Gastroesophageal sphincter (tissue), 4 donors: ENCODE data around the gene ZNF845. TPM values are rescaled to one million over a fixed set of nuclear protein-coding genes. Genes with fewer than 3 reads are reported as not detected.
A peak's percentile ranks its signal among the peaks of the same experiment; 100 is the strongest.
"Not testable (repeated sequence)": the region's sequence is repeated elsewhere in the genome, so short reads cannot be mapped to it uniquely, and the experiment has no call there.

Experiments used
- ATAC-seq: fragments of 150-250 bp; one replicate; pipeline ENCODE4 v1.9.1; 2016; ENCODE audit warnings: mild to moderate bottlenecking, moderate library complexity
- H3K27ac ChIP-seq, 4 donors: fragments of 200-600 bp; sonication (generic) in 3 of 4; 1 replicate in 3 of 4; 2 replicates in 1 of 4; pipeline ENCODE4 v1.5.1; 2016 to 2019
- H3K27me3 ChIP-seq: fragments of 200-600 bp; sonication (generic); one replicate; pipeline ENCODE4 v1.5.1; 2019
- H3K36me3 ChIP-seq, 2 donors: fragments of 200-600 bp; sonication (generic); one replicate each; pipeline ENCODE4 v1.5.1; 2019; ENCODE audit warnings: control low read depth in 1 of 2
- H3K4me1 ChIP-seq, 3 donors: fragments of 200-600 bp; sonication (generic); 1 replicate in 2 of 3; 2 replicates in 1 of 3; pipeline ENCODE4 v1.5.1; 2016 to 2019; ENCODE audit warnings: control low read depth in 2 of 3
- H3K4me3 ChIP-seq, 2 donors: fragments of 200-600 bp; sonication (generic); one replicate each; pipeline ENCODE4 v1.5.1; 2019; ENCODE audit warnings: mild to moderate bottlenecking in 1 of 2, moderate library complexity in 1 of 2
- H3K9me3 ChIP-seq, 3 donors: fragments of 200-600 bp; sonication (generic); one replicate each; pipeline ENCODE4 v1.5.1; 2017 to 2019; ENCODE audit warnings: control low read depth in 2 of 3
- CTCF ChIP-seq, 4 experiments: fragments of 200-600 bp in 2 of 4; fragments of 450-650 bp in 2 of 4; sonication (generic) in 1 of 4; IDR thresholded peaks; one replicate each; pipeline ENCODE4 v1.5.1; 2017 to 2019; ENCODE audit warnings: antibody characterized with exemption in 4 of 4, mild to moderate bottlenecking in 2 of 4, moderate library complexity in 2 of 4
- EP300 ChIP-seq: sonication (generic); formaldehyde crosslinking; IDR thresholded peaks from one replicate; pipeline ENCODE4 v1.6.1; 2017; ENCODE audit warnings: antibody characterized with exemption, mild to moderate bottlenecking
- POLR2A ChIP-seq, 2 donors: fragments of 450-650 bp; IDR thresholded peaks; one replicate each; pipeline ENCODE4 v1.6.1; 2017; ENCODE audit warnings: antibody characterized with exemption in 2 of 2, mild to moderate bottlenecking in 2 of 2, moderate library complexity in 1 of 2
- POLR2AphosphoS5 ChIP-seq: sonication (generic); formaldehyde crosslinking; IDR thresholded peaks from one replicate; pipeline ENCODE4 v1.6.1; 2017; ENCODE audit warnings: antibody characterized with exemption
- WGBS, 2 donors: methylation state at CpG; one replicate each; pipeline ENCODE4 v1.1.5; 2018; ENCODE audit warnings: low coverage in 1 of 2; 5-methylcytosine and 5-hydroxymethylcytosine counted together
- total RNA-seq, 4 donors: library from RNA; depleted of rRNA; stranded (reverse); fragments of >200 nt; gene quantifications; one replicate each; pipeline ENCODE4 v1.1.0, GENCODE V29; 2016

Gene ZNF845
- total RNA-seq, 4 donors from 2014 or later, result 5.2 to 11.5 (median 8.6) TPM

GRCh38 chr19:53389978-53390377 is 56.4 kb downstream of the ZNF845 start:
- Histone ChIP-seq H3K4me3 (no peak overlapping the region), H3K9me3 (peaks cover 0 to 3% (median 0%) of the 10 kb centered on the region in 3 donors)
- ATAC-seq, result no peak

GRCh38 chr19:53394522-53394973 is 61.0 kb downstream of the ZNF845 start:
- ATAC-seq, result peak; percentile 77
- peak overlapping the region; percentile 68 to 89 (median 81) for H3K27ac ChIP-seq
- H3K4me3 ChIP-seq, result peak overlapping the region; percentile 65 to 66
- 0 to 3% methylated on average over 5 to 13 of the region's 18 CpGs for WGBS, 2 donors
- H3K4me1 ChIP-seq, result peaks cover 0 to 29% (median 12%) of the 10 kb centered on the region in 3 donors
- H3K9me3 ChIP-seq, result no peaks in the 10 kb centered on the region
- TF ChIP-seq POLR2AphosphoS5 (no peak), EP300 (no peak), POLR2A (IDR thresholded peaks at IDR 0.05) (no peak), CTCF (IDR thresholded peaks at IDR 0.05) (no peak)
- H3K36me3 ChIP-seq, result peaks cover 0 to 17% of the 10 kb centered on the region in 2 donors
- H3K27me3 ChIP-seq, result no peaks in the 10 kb centered on the region

More at GRCh38 chr19:53389978-53390377, 56.4 kb downstream of the ZNF845 start:
- peaks cover 0 to 17% of the 10 kb centered on the region in 2 donors for H3K36me3 ChIP-seq
- peaks cover 0 to 11% (median 8%) of the 10 kb centered on the region in 3 donors for H3K4me1 ChIP-seq
- no peaks in the 10 kb centered on the region for H3K27me3 ChIP-seq
- no peak overlapping the region for H3K27ac ChIP-seq
- TF ChIP-seq CTCF (IDR thresholded peaks at IDR 0.05) (no peak), POLR2A (IDR thresholded peaks at IDR 0.05) (no peak), EP300 (no peak), POLR2AphosphoS5 (no peak)
- WGBS, 2 donors, result 25 to 47% methylated on average over 3 to 5 of the region's 22 CpGs

GRCh38 chr19:53394974-53395839 is 61.7 kb downstream of the ZNF845 start, which contains the start of gene ZNF765:
ZNF765 (plus strand) TSS chr19:53395149; CDS start chr19:53398016, 2,867 bp downstream.
- Histone ChIP-seq H3K4me1 (peaks cover 0 to 29% (median 12%) of the 10 kb centered on the region in 3 donors), H3K4me3 (peak within 1 kb of the TSS; percentile 65 to 66)
- 0% methylated on average over 6 to 20 of the region's 58 CpGs for WGBS, 2 donors

GRCh38 chr19:53395840-53396524 is 62.4 kb downstream of the ZNF845 start:
- H3K9me3 ChIP-seq, ATAC-seq, H3K27me3 ChIP-seq: not testable (repeated sequence)
- Histone ChIP-seq H3K36me3 (peaks cover 0 to 30% of the 10 kb centered on the region in 2 donors), H3K4me1 (peaks cover 0 to 29% (median 12%) of the 10 kb centered on the region in 3 donors), H3K4me3 (peak overlapping the region; percentile 65 to 66), H3K27ac (peak overlapping the region; percentile 37 to 89 (median 81))
- 0 to 6% methylated on average over 5 to 9 of the region's 9 CpGs for WGBS, 2 donors

More at GRCh38 chr19:53394974-53395839, 61.7 kb downstream of the ZNF845 start, which contains the start of gene ZNF765:
- Histone ChIP-seq H3K27me3 (no peaks in the 10 kb centered on the region), H3K27ac (peak within 1 kb of the TSS; percentile 68 to 89 (median 81)), H3K9me3 (no peaks in the 10 kb centered on the region), H3K36me3 (peaks cover 0 to 23% of the 10 kb centered on the region in 2 donors)
- ATAC-seq, result peak; percentile 97
- TF ChIP-seq EP300 (no peak), CTCF (IDR thresholded peaks at IDR 0.05) (peak; percentile 13 to 63 (median 46)), POLR2AphosphoS5 (peak; percentile 92), POLR2A (IDR thresholded peaks at IDR 0.05) (peak; percentile 65 to 76)

GRCh38 chr19:53396525-53396868 is 62.9 kb downstream of the ZNF845 start:
- TF ChIP-seq EP300, result no peak
- TF ChIP-seq POLR2A (IDR thresholded peaks at IDR 0.05), result no peak
- TF ChIP-seq CTCF (IDR thresholded peaks at IDR 0.05), result no peak
- TF ChIP-seq POLR2AphosphoS5, result no peak
- H3K27ac ChIP-seq, result no peak overlapping the region
- H3K9me3 ChIP-seq, result no peaks in the 10 kb centered on the region
- WGBS, 2 donors, result 13 to 20% methylated on average over 1 of the region's 1 CpG
- no peaks in the 10 kb centered on the region for H3K27me3 ChIP-seq
- no peak for ATAC-seq
- H3K36me3 ChIP-seq, result peaks cover 0 to 35% of the 10 kb centered on the region in 2 donors
- H3K4me1 ChIP-seq, result peaks cover 0 to 29% (median 12%) of the 10 kb centered on the region in 3 donors
- no peak overlapping the region for H3K4me3 ChIP-seq

GRCh38 chr19:53397918-53398317 is 64.4 kb downstream of the ZNF845 start:
- H3K4me1 ChIP-seq, result peaks cover 0 to 29% (median 12%) of the 10 kb centered on the region in 3 donors
- H3K27ac ChIP-seq, ATAC-seq, H3K4me3 ChIP-seq, H3K27me3 ChIP-seq, H3K9me3 ChIP-seq: not testable (repeated sequence)
- 83% methylated on average over 1 of the region's 1 CpG; no CpG with 5 or more reads in 1 of the 2 donors for WGBS, 2 donors
- peaks cover 0 to 48% of the 10 kb centered on the region in 2 donors for H3K36me3 ChIP-seq
